Astrocyte (in vitro differentiated cells and primary cell): Measurements from ENCODE around the gene XPC. TPM values are rescaled to one million over a fixed set of nuclear protein-coding genes. Genes with fewer than 3 reads are reported as not detected.
"Not testable (repeated sequence)": the region's sequence is repeated elsewhere in the genome, so short reads cannot be mapped to it uniquely, and the experiment has no call there.

Source experiments
- DNase-seq: peaks from one replicate; pipeline ENCODE4 v3.0.0-alpha.2; 2010; ENCODE audit warnings: low read depth
- FAIRE-seq: peaks from 2 replicates; lab custom pipeline; 2011; peaks lifted over from hg19 to GRCh38; lab: Jason Lieb, UNC
- H2AFZ ChIP-seq: 2 replicates; pipeline ENCODE4 v1.6.0; 2012; ENCODE audit warnings: low read depth, low read length, inconsistent platforms
- H3K27ac ChIP-seq: 2 replicates; pipeline ENCODE4 v1.5.1; 2011; ENCODE audit warnings: low read depth, low read length, inconsistent platforms
- H3K27me3 ChIP-seq: 2 replicates; pipeline ENCODE4 v1.6.0; 2011; ENCODE audit warnings: low read length, inconsistent platforms; ENCODE audit not compliant: insufficient read depth
- H3K36me3 ChIP-seq: 2 replicates; pipeline ENCODE4 v1.5.1; 2011; ENCODE audit warnings: low read length, inconsistent platforms; ENCODE audit not compliant: insufficient read depth
- H3K4me1 ChIP-seq: 2 replicates; pipeline ENCODE4 v1.5.1; 2011; ENCODE audit warnings: low read length, inconsistent platforms; ENCODE audit not compliant: insufficient read depth
- H3K4me2 ChIP-seq: 2 replicates; pipeline ENCODE4 v1.6.0; 2012; ENCODE audit warnings: low read length, inconsistent platforms
- H3K4me3 ChIP-seq: 2 replicates; pipeline ENCODE4 v1.5.1; 2011; ENCODE audit warnings: low read depth, mild to moderate bottlenecking, low read length, inconsistent platforms; ENCODE audit not compliant: insufficient read depth
- H3K79me2 ChIP-seq: 2 replicates; pipeline ENCODE4 v1.6.0; 2012; ENCODE audit warnings: mild to moderate bottlenecking, low read length, inconsistent platforms; ENCODE audit not compliant: insufficient read depth
- H3K9ac ChIP-seq: 2 replicates; pipeline ENCODE4 v1.6.0; 2012; ENCODE audit warnings: mild to moderate bottlenecking, low read length, inconsistent platforms
- H3K9me3 ChIP-seq: 2 replicates; pipeline ENCODE4 v1.5.1; 2012; ENCODE audit warnings: low read depth, mild to moderate bottlenecking, low read length, inconsistent platforms; ENCODE audit not compliant: insufficient read depth
- H4K20me1 ChIP-seq: 2 replicates; pipeline ENCODE4 v1.6.0; 2012; ENCODE audit warnings: low read length, inconsistent platforms; ENCODE audit not compliant: insufficient read depth
- H3K27ac Mint-ChIP-seq: one replicate; pipeline ENCODE4 v1.8.0; 2021; ENCODE audit warnings: mild to moderate bottlenecking, mixed read lengths; ENCODE audit not compliant: unreplicated experiment
- H3K27me3 Mint-ChIP-seq: one replicate; pipeline ENCODE4 v1.8.0; 2021; ENCODE audit warnings: low read depth, mixed read lengths; ENCODE audit not compliant: unreplicated experiment
- H3K36me3 Mint-ChIP-seq: one replicate; pipeline ENCODE4 v1.8.0; 2021; ENCODE audit warnings: low read depth, mixed read lengths; ENCODE audit not compliant: unreplicated experiment
- H3K4me1 Mint-ChIP-seq: one replicate; pipeline ENCODE4 v1.8.0; 2021; ENCODE audit warnings: low read depth, mixed read lengths; ENCODE audit not compliant: unreplicated experiment
- H3K4me3 Mint-ChIP-seq: one replicate; pipeline ENCODE4 v1.8.0; 2021; ENCODE audit warnings: mild to moderate bottlenecking, moderate library complexity, mixed read lengths; ENCODE audit not compliant: unreplicated experiment
- H3K9me3 Mint-ChIP-seq: one replicate; pipeline ENCODE4 v1.8.0; 2021; ENCODE audit warnings: mild to moderate bottlenecking, mixed read lengths; ENCODE audit not compliant: unreplicated experiment
- CTCF ChIP-seq: IDR thresholded peaks from 2 replicates; pipeline ENCODE4 v1.5.1; 2011; ENCODE audit warnings: low read depth, mild to moderate bottlenecking, inconsistent platforms, low read length, moderate library complexity; ENCODE audit not compliant: insufficient read depth
- EZH2 ChIP-seq: IDR thresholded peaks from 2 replicates; pipeline ENCODE4 v1.6.1; 2012; ENCODE audit warnings: mild to moderate bottlenecking, low read length, inconsistent platforms; ENCODE audit not compliant: insufficient read depth
- total RNA-seq: library from RNA; stranded (reverse); gene quantifications from 2 replicates; pipeline ENCODE4 v1.2.1, GENCODE V29; 2021

The XPC gene
- total RNA-seq, 1 donor from 2014 or later: 33.6 TPM

DNA sequence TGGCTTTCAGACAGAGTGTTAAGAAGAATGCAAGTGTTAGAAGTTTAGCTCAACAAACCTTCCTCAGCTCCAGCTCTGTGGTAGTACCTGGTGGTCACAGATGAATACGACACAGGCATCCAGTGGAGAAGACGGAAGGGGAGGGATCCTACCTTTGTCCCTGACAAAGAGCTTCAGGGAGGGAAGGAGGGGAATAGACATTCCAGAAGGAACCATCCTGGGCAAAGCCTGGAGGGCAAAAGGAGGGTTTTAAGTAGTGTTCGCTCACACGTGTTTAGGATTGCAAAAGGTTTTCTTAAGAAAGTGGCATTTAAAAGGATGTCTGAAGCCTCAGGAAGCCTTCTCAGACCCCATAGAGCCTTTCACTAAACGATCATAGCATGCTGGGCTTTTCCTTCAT, 56.5 kb downstream of the XPC start:
- DNase-seq (no peak), FAIRE-seq (no peak)
- no peaks in the 10 kb centered on the region for H3K36me3 ChIP-seq
- Mint-ChIP-seq H3K9me3 (no peaks in the 10 kb centered on the region), H3K27ac (no peak overlapping the region), H3K36me3 (peaks cover 10% of the 10 kb centered on the region), H3K27me3 (no peaks in the 10 kb centered on the region), H3K4me1 (peaks cover 23% of the 10 kb centered on the region), H3K4me3 (no peak overlapping the region)
- H3K9me3 ChIP-seq: no peaks in the 10 kb centered on the region
- no peak overlapping the region for H3K9ac ChIP-seq
- peaks cover 19% of the 10 kb centered on the region for H3K4me1 ChIP-seq
- H3K79me2 ChIP-seq: peaks cover 33% of the 10 kb centered on the region
- no peak overlapping the region for H3K4me3 ChIP-seq
- H3K4me2 ChIP-seq: no peak overlapping the region
- no peaks in the 10 kb centered on the region for H3K27me3 ChIP-seq
- H2AFZ ChIP-seq: no peak overlapping the region
- TF ChIP-seq CTCF (no peak), EZH2 (no peak)
- no peak overlapping the region for H3K27ac ChIP-seq
- peaks cover 15% of the 10 kb centered on the region for H4K20me1 ChIP-seq

GRCh38 chr3:14120921-14121448, 57.4 kb downstream of the XPC start:
- not testable (repeated sequence) for H4K20me1 ChIP-seq, H3K27me3 ChIP-seq, H3K9ac ChIP-seq, H3K27ac Mint-ChIP-seq, H3K4me3 Mint-ChIP-seq, H3K4me2 ChIP-seq, H2AFZ ChIP-seq, DNase-seq, H3K9me3 Mint-ChIP-seq, H3K27ac ChIP-seq, H3K4me3 ChIP-seq, H3K9me3 ChIP-seq, FAIRE-seq, H3K36me3 ChIP-seq, H3K27me3 Mint-ChIP-seq
- H3K79me2 ChIP-seq: peaks cover 24% of the 10 kb centered on the region
- Mint-ChIP-seq H3K36me3 (peaks cover 10% of the 10 kb centered on the region), H3K4me1 (peaks cover 16% of the 10 kb centered on the region)
- peaks cover 11% of the 10 kb centered on the region for H3K4me1 ChIP-seq

DNA sequence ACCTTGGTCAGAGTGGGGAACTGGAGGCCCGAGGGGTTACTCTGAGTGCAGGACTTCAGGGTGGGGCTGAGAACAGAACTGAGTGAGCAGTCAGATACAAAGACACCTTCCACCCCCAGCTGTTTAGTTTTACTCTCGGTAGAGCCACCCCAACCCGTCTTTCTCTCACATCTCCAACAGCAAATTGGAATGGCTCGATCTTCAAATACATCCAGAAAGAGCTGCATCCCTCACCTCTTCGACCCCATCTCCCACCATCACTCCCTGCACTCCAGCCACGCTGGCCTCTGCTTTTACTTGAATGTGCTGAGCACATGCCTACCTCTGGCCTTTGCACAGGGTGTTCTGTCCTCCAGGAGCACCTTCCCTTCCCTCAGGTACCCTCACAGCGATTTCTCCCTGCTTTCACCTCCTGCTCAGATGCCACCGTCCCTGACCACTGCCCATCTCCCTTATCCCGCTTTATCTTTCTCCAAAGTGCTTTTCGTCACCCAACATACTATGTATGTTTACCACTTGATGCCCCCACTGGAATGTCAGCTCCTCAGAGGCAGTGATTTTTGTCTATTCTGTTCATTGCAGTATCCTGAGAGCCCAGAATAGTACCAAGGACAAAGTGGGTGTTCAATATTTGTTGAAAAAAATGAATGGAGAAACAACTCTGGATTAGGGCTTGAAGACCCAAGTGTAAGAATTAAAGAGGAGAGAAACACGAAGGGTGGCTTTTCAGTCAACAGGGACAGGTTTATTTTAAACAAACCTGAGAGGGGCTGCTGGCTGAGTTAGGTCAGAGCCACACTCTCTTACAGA, 58.1 kb downstream of the XPC start:
- H3K27ac Mint-ChIP-seq: no peak overlapping the region
- Histone ChIP-seq H3K9me3 (no peaks in the 10 kb centered on the region), H3K4me2 (no peak overlapping the region), H4K20me1 (peaks cover 5% of the 10 kb centered on the region), H3K4me3 (no peak overlapping the region), H3K36me3 (peaks cover 9% of the 10 kb centered on the region), H3K27me3 (no peaks in the 10 kb centered on the region), H3K4me1 (peaks cover 8% of the 10 kb centered on the region), H3K9ac (no peak overlapping the region), H2AFZ (no peak overlapping the region), H3K27ac (no peak overlapping the region), H3K79me2 (peaks cover 17% of the 10 kb centered on the region)
- H3K4me1 Mint-ChIP-seq: peaks cover 14% of the 10 kb centered on the region
- DNase-seq: no peak
- no peaks in the 10 kb centered on the region for H3K27me3 Mint-ChIP-seq
- H3K4me3 Mint-ChIP-seq: no peak overlapping the region
- H3K36me3 Mint-ChIP-seq: peaks cover 10% of the 10 kb centered on the region
- H3K9me3 Mint-ChIP-seq: no peaks in the 10 kb centered on the region
- no peak for TF ChIP-seq EZH2
- no peak for TF ChIP-seq CTCF
- FAIRE-seq: no peak
